Measurements from ENCODE around the gene TSNAXIP1. TPM values are rescaled to one million over a fixed set of nuclear protein-coding genes. Genes with fewer than 3 reads are reported as not detected.
A peak's percentile ranks its signal among the peaks of the same experiment; 100 is the strongest.

The TSNAXIP1 gene, protein sequence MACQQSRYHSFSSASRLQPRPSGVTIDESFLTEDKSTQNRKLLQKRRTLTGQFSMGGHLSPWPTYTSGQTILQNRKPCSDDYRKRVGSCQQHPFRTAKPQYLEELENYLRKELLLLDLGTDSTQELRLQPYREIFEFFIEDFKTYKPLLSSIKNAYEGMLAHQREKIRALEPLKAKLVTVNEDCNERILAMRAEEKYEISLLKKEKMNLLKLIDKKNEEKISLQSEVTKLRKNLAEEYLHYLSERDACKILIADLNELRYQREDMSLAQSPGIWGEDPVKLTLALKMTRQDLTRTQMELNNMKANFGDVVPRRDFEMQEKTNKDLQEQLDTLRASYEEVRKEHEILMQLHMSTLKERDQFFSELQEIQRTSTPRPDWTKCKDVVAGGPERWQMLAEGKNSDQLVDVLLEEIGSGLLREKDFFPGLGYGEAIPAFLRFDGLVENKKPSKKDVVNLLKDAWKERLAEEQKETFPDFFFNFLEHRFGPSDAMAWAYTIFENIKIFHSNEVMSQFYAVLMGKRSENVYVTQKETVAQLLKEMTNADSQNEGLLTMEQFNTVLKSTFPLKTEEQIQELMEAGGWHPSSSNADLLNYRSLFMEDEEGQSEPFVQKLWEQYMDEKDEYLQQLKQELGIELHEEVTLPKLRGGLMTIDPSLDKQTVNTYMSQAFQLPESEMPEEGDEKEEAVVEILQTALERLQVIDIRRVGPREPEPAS
- polyA plus RNA-seq (2013) = 2.1 TPM

DNA sequence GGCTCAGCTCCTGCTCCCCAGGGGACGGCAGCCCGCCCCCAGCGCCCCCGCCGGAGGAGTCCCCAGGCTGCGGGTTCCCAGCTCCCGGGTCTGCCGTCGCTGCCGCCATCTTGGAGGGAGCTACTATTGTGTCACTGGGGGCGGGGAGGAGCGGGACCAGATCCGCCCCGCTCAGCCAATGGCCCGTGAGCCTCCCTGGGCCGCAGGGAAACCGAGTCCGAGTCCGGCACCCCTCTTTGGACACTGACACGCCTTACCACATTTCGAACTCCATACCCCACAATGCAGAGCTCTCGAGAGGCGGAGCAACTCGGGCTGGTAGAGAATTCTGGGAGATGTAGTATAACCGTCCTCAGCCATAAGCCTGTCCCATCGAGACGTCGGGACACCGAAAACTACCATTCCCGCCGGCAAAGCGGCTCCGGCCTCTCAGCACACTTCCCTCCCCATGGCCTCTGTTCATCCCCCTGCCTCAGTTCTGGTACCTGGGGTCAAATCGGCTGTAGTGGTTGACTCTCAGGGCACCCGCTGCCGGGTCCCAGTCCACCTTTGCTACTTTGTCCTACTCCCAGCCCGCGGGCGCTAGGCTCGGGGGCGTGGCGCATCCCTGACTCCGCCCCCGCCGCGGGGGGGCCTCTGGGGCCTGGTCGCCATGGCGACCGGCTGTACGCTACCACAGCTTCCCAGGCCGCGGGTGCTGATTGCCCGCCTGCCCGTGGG, at the start of gene TSNAXIP1, which contains the start of gene RANBP10:
Gene TSNAXIP1 (plus strand): TSS at position 462 of the 720 bp plus-strand sequence. CDS start 261 bp downstream, outside the sequence.
Gene RANBP10 (minus strand): TSS at position 133 of the 720 bp plus-strand sequence. CDS start 24 bp downstream, at position 109.
- no peaks in the 10 kb centered on the region for H3K27me3 ChIP-seq (replicated peaks in 2 of 5; ENCODE audit: control insufficient read depth in 4 of 5, insufficient read depth in 5 of 5, low read length in 4 of 5)
- peaks cover 3 to 18% (median 9%) of the 10 kb centered on the region in 4 experiments for H3K36me3 ChIP-seq (ENCODE audit: control insufficient read depth in 4 of 4, insufficient read depth in 4 of 4, low read length in 3 of 4)
- H3K4me3 ChIP-seq (ENCODE audit: control insufficient read depth in 1 of 7, extremely low read depth in 1 of 7, insufficient read depth in 4 of 7, low read depth in 2 of 7, low read length in 6 of 7) = peak within 1 kb of the TSS; percentile 78 to 100 (median 94)
- H3K9me3 ChIP-seq (ENCODE audit: control extremely low read depth in 1 of 5, control insufficient read depth in 4 of 5, insufficient read depth in 2 of 5, low read depth in 1 of 5, low read length in 4 of 5) = no peaks in the 10 kb centered on the region
- H3K4me1 ChIP-seq (ENCODE audit: control extremely low read depth in 1 of 4, control insufficient read depth in 4 of 4, insufficient read depth in 4 of 4, low read length in 3 of 4) = peaks cover 10 to 36% (median 20%) of the 10 kb centered on the region in 4 experiments
- H3K27ac ChIP-seq (ENCODE audit: insufficient read depth in 1 of 2, low read depth in 1 of 2, low read length in 2 of 2, poor library complexity in 1 of 2, severe bottlenecking in 2 of 2) = peak within 1 kb of the TSS; percentile 86 to 94
- CTCF ChIA-PET = interaction anchor here (0.7 to 3.0 kb wide), 11 partner anchors 9 to 246 kb away, joined by 3 to 24 read pairs (median 3); no protein-coding TSS in a partner anchor
- peak; percentile 99 to 100 (median 100) for DNase-seq
- POLR2A ChIA-PET = interaction anchor here (1.1 to 1.2 kb wide), 2 partner anchors 9 to 25 kb away, joined by 3 to 6 read pairs; no protein-coding TSS in a partner anchor
- under 1% methylated on average over 52 of the region's 54 CpGs for WGBS (ENCODE audit: insufficient coverage)

- Histone ChIP-seq H3K9me3 (ENCODE audit: control extremely low read depth in 1 of 5, control insufficient read depth in 4 of 5, insufficient read depth in 2 of 5, low read depth in 1 of 5, low read length in 4 of 5) (no peaks in the 10 kb centered on the region), H3K36me3 (ENCODE audit: control insufficient read depth in 4 of 4, insufficient read depth in 4 of 4, low read length in 3 of 4) (peaks cover 0 to 25% (median 11%) of the 10 kb centered on the region in 4 experiments), H3K4me1 (ENCODE audit: control extremely low read depth in 1 of 4, control insufficient read depth in 4 of 4, insufficient read depth in 4 of 4, low read length in 3 of 4) (peaks cover 5 to 14% (median 12%) of the 10 kb centered on the region in 4 experiments), H3K27ac (ENCODE audit: insufficient read depth in 1 of 2, low read depth in 1 of 2, low read length in 2 of 2, poor library complexity in 1 of 2, severe bottlenecking in 2 of 2) (no peak overlapping the region), H3K4me3 (ENCODE audit: control insufficient read depth in 1 of 7, extremely low read depth in 1 of 7, insufficient read depth in 4 of 7, low read depth in 2 of 7, low read length in 6 of 7) (no peak overlapping the region), H3K27me3 (replicated peaks in 2 of 5; ENCODE audit: control insufficient read depth in 4 of 5, insufficient read depth in 5 of 5, low read length in 4 of 5) (no peaks in the 10 kb centered on the region)
- ChIA-PET POLR2A (interaction anchor here (0.6 kb wide), 2 partner anchors 46 to 87 kb away, joined by 4 to 5 read pairs; no protein-coding TSS in a partner anchor), CTCF (interaction anchor here (1.0 to 2.9 kb wide), 3 partner anchors 10 to 75 kb away, joined by 3 to 11 read pairs (median 3); no protein-coding TSS in a partner anchor)
- no peak for DNase-seq
- 98% methylated on average over 3 of the region's 3 CpGs for WGBS (ENCODE audit: insufficient coverage)
These were observed 48.7 kb upstream of the TSNAXIP1 start for GRCh38 chr16:67758006-67758405.

GRCh38 chr16:67758966-67759365, 47.7 kb upstream of the TSNAXIP1 start:
- peaks cover 5 to 14% (median 12%) of the 10 kb centered on the region in 4 experiments for H3K4me1 ChIP-seq (ENCODE audit: control extremely low read depth in 1 of 4, control insufficient read depth in 4 of 4, insufficient read depth in 4 of 4, low read length in 3 of 4)
- no peak overlapping the region for H3K4me3 ChIP-seq (ENCODE audit: control insufficient read depth in 1 of 7, extremely low read depth in 1 of 7, insufficient read depth in 4 of 7, low read depth in 2 of 7, low read length in 6 of 7)
- H3K9me3 ChIP-seq (ENCODE audit: control extremely low read depth in 1 of 5, control insufficient read depth in 4 of 5, insufficient read depth in 2 of 5, low read depth in 1 of 5, low read length in 4 of 5) = no peaks in the 10 kb centered on the region
- H3K36me3 ChIP-seq (ENCODE audit: control insufficient read depth in 4 of 4, insufficient read depth in 4 of 4, low read length in 3 of 4) = peaks cover 0 to 29% (median 12%) of the 10 kb centered on the region in 4 experiments
- 98% methylated on average over 7 of the region's 7 CpGs for WGBS (ENCODE audit: insufficient coverage)
- DNase-seq = no peak
- H3K27me3 ChIP-seq (replicated peaks in 2 of 5; ENCODE audit: control insufficient read depth in 4 of 5, insufficient read depth in 5 of 5, low read length in 4 of 5) = no peaks in the 10 kb centered on the region
- ChIA-PET CTCF (interaction anchor here (1.6 to 2.9 kb wide), 2 partner anchors 11 to 37 kb away, joined by 3 to 11 read pairs; no protein-coding TSS in a partner anchor), POLR2A (no interaction called here)
- H3K27ac ChIP-seq (ENCODE audit: insufficient read depth in 1 of 2, low read depth in 1 of 2, low read length in 2 of 2, poor library complexity in 1 of 2, severe bottlenecking in 2 of 2) = peak overlapping the region in 1 of 2 experiments; percentile 18

DNA sequence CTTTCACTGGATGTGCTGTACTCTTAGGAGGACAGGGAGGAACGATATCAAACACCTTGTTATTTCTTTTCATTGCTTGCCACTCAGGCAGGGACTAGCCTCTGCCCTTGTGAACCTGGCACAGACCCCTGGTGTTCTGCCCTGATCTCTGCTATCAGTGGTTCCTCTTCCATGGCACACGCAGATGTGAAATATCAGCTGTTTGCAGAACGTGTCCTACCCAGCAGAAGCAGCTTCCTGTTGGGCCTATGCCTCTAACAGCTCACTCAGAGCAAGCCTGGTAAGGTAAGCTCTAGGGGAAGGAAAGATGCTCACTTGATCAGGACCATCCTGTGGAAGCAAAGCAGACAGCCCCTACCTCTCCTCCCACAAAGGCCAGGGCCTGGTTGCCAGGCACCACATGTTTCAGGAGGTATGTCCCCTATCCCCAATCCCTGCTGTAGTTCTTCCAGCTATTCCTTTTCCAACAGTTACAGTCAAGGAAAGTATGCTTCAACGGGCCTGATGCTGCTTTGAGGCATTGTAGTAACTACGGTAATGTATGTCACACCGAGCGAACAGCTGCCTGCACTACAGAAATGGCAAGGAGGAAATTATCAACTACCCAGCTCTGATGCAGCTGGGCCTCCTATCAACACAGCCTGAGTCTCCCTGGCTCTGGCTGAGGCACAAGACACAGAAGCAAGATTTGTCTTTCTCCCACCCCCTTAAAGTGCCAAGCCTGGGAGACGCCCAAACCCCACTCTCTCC, 46.3 kb upstream of the TSNAXIP1 start:
- no peak overlapping the region for H3K4me3 ChIP-seq (ENCODE audit: control insufficient read depth in 1 of 7, extremely low read depth in 1 of 7, insufficient read depth in 4 of 7, low read depth in 2 of 7, low read length in 6 of 7)
- H3K4me1 ChIP-seq (ENCODE audit: control extremely low read depth in 1 of 4, control insufficient read depth in 4 of 4, insufficient read depth in 4 of 4, low read length in 3 of 4) = peaks cover 5 to 14% (median 12%) of the 10 kb centered on the region in 4 experiments
- H3K27ac ChIP-seq (ENCODE audit: insufficient read depth in 1 of 2, low read depth in 1 of 2, low read length in 2 of 2, poor library complexity in 1 of 2, severe bottlenecking in 2 of 2) = peak overlapping the region; percentile 20 to 26
- ChIA-PET POLR2A (interaction anchor here (0.5 to 1.0 kb wide), 5 partner anchors 21 to 86 kb away, joined by 3 read pairs; partner anchors contain the start of gene GFOD2), CTCF (interaction anchor here (1.2 to 2.9 kb wide), 5 partner anchors 12 to 91 kb away, joined by 3 to 11 read pairs (median 4); no protein-coding TSS in a partner anchor)
- no peaks in the 10 kb centered on the region for H3K9me3 ChIP-seq (ENCODE audit: control extremely low read depth in 1 of 5, control insufficient read depth in 4 of 5, insufficient read depth in 2 of 5, low read depth in 1 of 5, low read length in 4 of 5)
- DNase-seq = peak; percentile 58 to 89 (median 77)
- peaks cover 0 to 27% (median 11%) of the 10 kb centered on the region in 4 experiments for H3K36me3 ChIP-seq (ENCODE audit: control insufficient read depth in 4 of 4, insufficient read depth in 4 of 4, low read length in 3 of 4)
- 35% methylated on average over 7 of the region's 8 CpGs for WGBS (ENCODE audit: insufficient coverage)
- H3K27me3 ChIP-seq (replicated peaks in 2 of 5; ENCODE audit: control insufficient read depth in 4 of 5, insufficient read depth in 5 of 5, low read length in 4 of 5) = no peaks in the 10 kb centered on the region

DNA sequence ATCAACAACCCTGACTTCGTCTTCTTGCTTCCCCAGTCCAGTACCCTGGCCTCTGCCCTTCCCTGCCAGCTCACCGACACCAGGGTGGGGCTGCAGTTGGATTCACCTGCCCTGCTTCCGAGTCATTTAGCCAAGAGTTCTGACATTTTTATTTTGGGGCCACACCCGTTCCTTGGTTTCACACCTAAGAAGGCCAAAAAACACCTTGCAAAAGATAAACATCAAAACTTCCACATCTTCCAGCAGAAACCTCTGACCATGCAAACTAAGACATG, 45.8 kb upstream of the TSNAXIP1 start:
- Histone ChIP-seq H3K27me3 (replicated peaks in 2 of 5; ENCODE audit: control insufficient read depth in 4 of 5, insufficient read depth in 5 of 5, low read length in 4 of 5) (no peaks in the 10 kb centered on the region), H3K4me3 (ENCODE audit: control insufficient read depth in 1 of 7, extremely low read depth in 1 of 7, insufficient read depth in 4 of 7, low read depth in 2 of 7, low read length in 6 of 7) (no peak overlapping the region), H3K27ac (ENCODE audit: insufficient read depth in 1 of 2, low read depth in 1 of 2, low read length in 2 of 2, poor library complexity in 1 of 2, severe bottlenecking in 2 of 2) (peak overlapping the region; percentile 20 to 54), H3K4me1 (ENCODE audit: control extremely low read depth in 1 of 4, control insufficient read depth in 4 of 4, insufficient read depth in 4 of 4, low read length in 3 of 4) (peaks cover 5 to 14% (median 12%) of the 10 kb centered on the region in 4 experiments), H3K9me3 (ENCODE audit: control extremely low read depth in 1 of 5, control insufficient read depth in 4 of 5, insufficient read depth in 2 of 5, low read depth in 1 of 5, low read length in 4 of 5) (no peaks in the 10 kb centered on the region), H3K36me3 (ENCODE audit: control insufficient read depth in 4 of 4, insufficient read depth in 4 of 4, low read length in 3 of 4) (peaks cover 0 to 27% (median 11%) of the 10 kb centered on the region in 4 experiments)
- DNase-seq = no peak
- 100% methylated on average over 3 of the region's 4 CpGs for WGBS (ENCODE audit: insufficient coverage)
- POLR2A ChIA-PET = interaction anchor here (0.5 to 0.9 kb wide), 2 partner anchors 22 to 87 kb away, joined by 3 read pairs; no protein-coding TSS in a partner anchor
- CTCF ChIA-PET = interaction anchor here (1.5 kb wide), 1 partner anchor 40 kb away, joined by 5 read pairs; no protein-coding TSS in a partner anchor

DNA sequence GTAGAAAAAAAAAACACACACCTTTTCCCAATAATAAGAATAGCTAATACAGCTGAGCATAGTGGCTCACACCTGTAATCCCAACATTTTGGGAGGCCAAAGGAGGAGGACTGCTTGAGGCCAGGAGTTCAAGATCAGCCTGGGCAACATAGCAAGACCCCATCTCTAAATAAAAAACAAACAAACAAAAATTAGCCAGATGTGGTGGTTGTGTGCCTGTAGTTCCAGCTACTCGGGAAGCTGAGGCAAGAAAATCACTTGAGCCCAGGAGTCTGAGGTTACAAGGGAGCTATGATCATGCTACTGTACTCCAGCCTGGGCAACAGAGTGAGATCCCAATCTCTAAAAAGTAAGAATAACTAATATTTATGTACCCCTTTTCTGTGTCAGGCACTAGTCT, 44.8 kb upstream of the TSNAXIP1 start:
- CTCF ChIA-PET = interaction anchor here (1.5 kb wide), 1 partner anchor 12 kb away, joined by 4 read pairs; no protein-coding TSS in a partner anchor
- peaks cover 5 to 14% (median 12%) of the 10 kb centered on the region in 4 experiments for H3K4me1 ChIP-seq (ENCODE audit: control extremely low read depth in 1 of 4, control insufficient read depth in 4 of 4, insufficient read depth in 4 of 4, low read length in 3 of 4)
- peaks cover 0 to 37% (median 13%) of the 10 kb centered on the region in 4 experiments for H3K36me3 ChIP-seq (ENCODE audit: control insufficient read depth in 4 of 4, insufficient read depth in 4 of 4, low read length in 3 of 4)
- POLR2A ChIA-PET = interaction anchor here (0.7 kb wide), 1 partner anchor 123 kb away, joined by 3 read pairs; no protein-coding TSS in a partner anchor
- H3K27me3 ChIP-seq (replicated peaks in 2 of 5; ENCODE audit: control insufficient read depth in 4 of 5, insufficient read depth in 5 of 5, low read length in 4 of 5) = no peaks in the 10 kb centered on the region
- no peak overlapping the region for H3K4me3 ChIP-seq (ENCODE audit: control insufficient read depth in 1 of 7, extremely low read depth in 1 of 7, insufficient read depth in 4 of 7, low read depth in 2 of 7, low read length in 6 of 7)
- no peaks in the 10 kb centered on the region for H3K9me3 ChIP-seq (ENCODE audit: control extremely low read depth in 1 of 5, control insufficient read depth in 4 of 5, insufficient read depth in 2 of 5, low read depth in 1 of 5, low read length in 4 of 5)
- WGBS (ENCODE audit: insufficient coverage) = 100% methylated on average over 1 of the region's 1 CpG
- no peak for DNase-seq
- H3K27ac ChIP-seq (ENCODE audit: insufficient read depth in 1 of 2, low read depth in 1 of 2, low read length in 2 of 2, poor library complexity in 1 of 2, severe bottlenecking in 2 of 2) = no peak overlapping the region
